Erythroblast (primary cell): ENCODE measurements around the gene LPIN3.

Experiments
- GATA1 ChIP-seq: IDR thresholded peaks from 2 replicates; pipeline ENCODE4 v1.6.1; 2011; ENCODE audit warnings: low read depth, mild to moderate bottlenecking, control low read depth, low read length, moderate library complexity
- POLR2A ChIP-seq: IDR thresholded peaks from 2 replicates; pipeline ENCODE4 v1.6.1; 2011; ENCODE audit warnings: mild to moderate bottlenecking, low read length

- TF ChIP-seq POLR2A (no peak), GATA1 (no peak)
Observed at GRCh38 chr20:41306061-41306727, 34.4 kb upstream of the LPIN3 start.
